Thyroid gland (tissue), 4 donors: ENCODE measurements around the gene SCAF8. TPM values are rescaled to one million over a fixed set of nuclear protein-coding genes. Genes with fewer than 3 reads are reported as not detected.
"Not testable (repeated sequence)": the region's sequence is repeated elsewhere in the genome, so short reads cannot be mapped to it uniquely, and the experiment has no call there.

ENCODE experiments used
- DNase-seq, 2 donors: peaks; one replicate each; pipeline ENCODE4 v3.0.0-alpha.2; 2019
- H3K27ac ChIP-seq, 3 donors: fragments of 200-600 bp; sonication (generic); 1 replicate in 2 of 3; 2 replicates in 1 of 3; pipeline ENCODE4 v1.5.1; 2016 to 2019; ENCODE audit warnings: mild to moderate bottlenecking in 1 of 3, moderate library complexity in 1 of 3
- H3K27me3 ChIP-seq: fragments of 200-600 bp; sonication (generic); one replicate; pipeline ENCODE4 v1.5.1; 2019
- H3K36me3 ChIP-seq, 2 donors: fragments of 200-600 bp; sonication (generic); one replicate each; pipeline ENCODE4 v1.5.1; 2016 to 2019
- H3K4me1 ChIP-seq, 2 donors: fragments of 200-600 bp; sonication (generic); one replicate each; pipeline ENCODE4 v1.5.1; 2017 to 2019
- H3K4me3 ChIP-seq, 3 donors: fragments of 200-600 bp; sonication (generic); replicated peaks in 1 of 3; 1 replicate in 2 of 3; 2 replicates in 1 of 3; pipeline ENCODE4 v1.5.1; 2016; ENCODE audit warnings: mild to moderate bottlenecking in 1 of 3
- H3K9me3 ChIP-seq: fragments of 200-600 bp; sonication (generic); one replicate; pipeline ENCODE4 v1.5.1; 2017
- CTCF ChIP-seq, 6 experiments: fragments of 200-600 bp in 3 of 6; fragments of 450-650 bp in 3 of 6; sonication (generic) in 3 of 6; IDR thresholded peaks; one replicate each; pipeline ENCODE4 v1.5.1; 2016 to 2019; ENCODE audit warnings: antibody characterized with exemption in 6 of 6, mild to moderate bottlenecking in 2 of 6, inconsistent platforms in 1 of 6, moderate library complexity in 1 of 6
- POLR2A ChIP-seq, 2 donors: fragments of 450-650 bp; IDR thresholded peaks; one replicate each; pipeline ENCODE4 v1.6.1; 2017; ENCODE audit warnings: antibody characterized with exemption in 2 of 2, mild to moderate bottlenecking in 2 of 2, moderate library complexity in 1 of 2
- WGBS, 2 donors: methylation state at CpG; one replicate each; pipeline ENCODE4 v1.1.5; 2017; 5-methylcytosine and 5-hydroxymethylcytosine counted together
- intact Hi-C: fragments of 100-400 bp; cut with DNase I; formaldehyde crosslinking; loops from one replicate; pipeline ENCODE4 v1.15.1; 2023
- total RNA-seq, 4 donors: library from RNA; depleted of rRNA; stranded (reverse); fragments of >200 nt; gene quantifications; one replicate each; pipeline ENCODE4 v1.2.3, GENCODE V29; 2016

The SCAF8 gene
- total RNA-seq, 4 donors from 2014 or later: 60.9 to 88.8 (median 65.1) TPM

GRCh38 chr6:154742891-154743290 is 9.7 kb downstream of the SCAF8 start:
- H3K27me3 ChIP-seq: no peaks in the 10 kb centered on the region
- TF ChIP-seq CTCF (IDR thresholded peaks at IDR 0.05) (no peak), POLR2A (IDR thresholded peaks at IDR 0.05) (no peak)

GRCh38 chr6:154744029-154744745 is 11.0 kb downstream of the SCAF8 start:
- H3K27me3 ChIP-seq, H3K27ac ChIP-seq, H3K4me3 ChIP-seq, H3K9me3 ChIP-seq, H3K36me3 ChIP-seq, intact Hi-C loops: not testable (repeated sequence)
- peaks cover 28 to 51% of the 10 kb centered on the region in 2 donors for H3K4me1 ChIP-seq
- 89 to 90% methylated on average over 7 of the region's 7 CpGs for WGBS, 2 donors
- peak in 1 of 2 donors; percentile 15 for DNase-seq

More at GRCh38 chr6:154742891-154743290, 9.7 kb downstream of the SCAF8 start:
- no peaks in the 10 kb centered on the region for H3K36me3 ChIP-seq
- no peak for DNase-seq
- intact Hi-C loops: no loop called here
- no peaks in the 10 kb centered on the region for H3K9me3 ChIP-seq
- WGBS, 2 donors: 87 to 88% methylated on average over 4 of the region's 4 CpGs
- no peak overlapping the region for H3K27ac ChIP-seq
- no peak overlapping the region for H3K4me3 ChIP-seq
- peaks cover 41 to 64% of the 10 kb centered on the region in 2 donors for H3K4me1 ChIP-seq

- Histone ChIP-seq H3K9me3 (no peaks in the 10 kb centered on the region), H3K27ac (no peak overlapping the region), H3K4me3 (no peak overlapping the region), H3K4me1 (peaks cover 20 to 41% of the 10 kb centered on the region in 2 donors), H3K27me3 (no peaks in the 10 kb centered on the region), H3K36me3 (no peaks in the 10 kb centered on the region)
- TF ChIP-seq CTCF (IDR thresholded peaks at IDR 0.05) (no peak), POLR2A (IDR thresholded peaks at IDR 0.05) (no peak)
- DNase-seq: no peak
- 94 to 95% methylated on average over 2 of the region's 2 CpGs for WGBS, 2 donors
- intact Hi-C loops: no loop called here
These were observed 12.0 kb downstream of the SCAF8 start for GRCh38 chr6:154745243-154745642.

GRCh38 chr6:154749341-154749740 is 16.1 kb downstream of the SCAF8 start:
- intact Hi-C loops: no loop called here
- DNase-seq: no peak
- no peaks in the 10 kb centered on the region for H3K9me3 ChIP-seq
- no peak overlapping the region for H3K4me3 ChIP-seq
- 96 to 99% methylated on average over 3 of the region's 3 CpGs for WGBS, 2 donors
- no peak for TF ChIP-seq CTCF (IDR thresholded peaks at IDR 0.05)
- no peak for TF ChIP-seq POLR2A (IDR thresholded peaks at IDR 0.05)
- H3K27ac ChIP-seq: no peak overlapping the region
- H3K27me3 ChIP-seq: no peaks in the 10 kb centered on the region
- H3K4me1 ChIP-seq: peaks cover 7 to 20% of the 10 kb centered on the region in 2 donors
- H3K36me3 ChIP-seq: peaks cover 0 to 3% of the 10 kb centered on the region in 2 donors

GRCh38 chr6:154751011-154751800 is 18.0 kb downstream of the SCAF8 start:
- intact Hi-C loops: no loop called here
- H3K4me3 ChIP-seq: no peak overlapping the region
- H3K27ac ChIP-seq: no peak overlapping the region
- peaks cover 3 to 17% of the 10 kb centered on the region in 2 donors for H3K4me1 ChIP-seq
- H3K36me3 ChIP-seq: peaks cover 0 to 3% of the 10 kb centered on the region in 2 donors
- TF ChIP-seq CTCF (IDR thresholded peaks at IDR 0.05) (no peak), POLR2A (IDR thresholded peaks at IDR 0.05) (no peak)
- no peaks in the 10 kb centered on the region for H3K27me3 ChIP-seq
- DNase-seq: no peak
- H3K9me3 ChIP-seq: no peaks in the 10 kb centered on the region
- 94 to 95% methylated on average over 13 of the region's 13 CpGs for WGBS, 2 donors
